ENCODE results near the gene PDIK1L.

Gene PDIK1L

DNA sequence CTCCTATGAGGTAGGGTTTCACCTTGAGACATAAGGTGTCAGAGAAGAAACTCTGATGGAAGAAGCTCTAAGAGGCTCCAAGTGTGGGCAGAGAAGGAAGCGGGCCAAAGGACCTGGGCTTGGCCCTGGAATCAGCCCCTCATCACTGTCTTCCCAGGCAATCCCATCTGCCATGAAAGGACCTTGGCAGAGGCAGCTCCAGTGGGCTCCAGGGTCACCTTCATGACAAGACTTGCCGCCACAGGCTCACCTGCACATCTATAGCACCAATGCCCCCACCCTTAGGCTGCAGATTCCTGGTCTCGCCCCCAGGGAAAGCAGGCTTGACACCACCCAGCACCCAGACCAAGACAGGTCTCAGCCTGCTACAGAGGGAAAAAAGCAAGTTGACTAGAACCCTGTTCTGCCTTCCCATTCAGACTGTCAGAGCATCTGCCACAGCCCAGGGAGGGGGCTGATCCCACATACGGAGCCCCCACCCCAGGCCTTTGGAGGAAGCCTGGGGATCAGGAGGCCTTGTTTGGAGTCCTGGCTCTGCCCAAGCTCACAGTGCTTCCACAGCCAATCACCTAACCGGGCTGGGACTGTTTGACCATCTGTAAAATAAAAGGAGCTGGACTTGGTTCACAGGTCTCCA is 46.8 kb downstream of the PDIK1L start:
- DNase-seq: no peak

DNA sequence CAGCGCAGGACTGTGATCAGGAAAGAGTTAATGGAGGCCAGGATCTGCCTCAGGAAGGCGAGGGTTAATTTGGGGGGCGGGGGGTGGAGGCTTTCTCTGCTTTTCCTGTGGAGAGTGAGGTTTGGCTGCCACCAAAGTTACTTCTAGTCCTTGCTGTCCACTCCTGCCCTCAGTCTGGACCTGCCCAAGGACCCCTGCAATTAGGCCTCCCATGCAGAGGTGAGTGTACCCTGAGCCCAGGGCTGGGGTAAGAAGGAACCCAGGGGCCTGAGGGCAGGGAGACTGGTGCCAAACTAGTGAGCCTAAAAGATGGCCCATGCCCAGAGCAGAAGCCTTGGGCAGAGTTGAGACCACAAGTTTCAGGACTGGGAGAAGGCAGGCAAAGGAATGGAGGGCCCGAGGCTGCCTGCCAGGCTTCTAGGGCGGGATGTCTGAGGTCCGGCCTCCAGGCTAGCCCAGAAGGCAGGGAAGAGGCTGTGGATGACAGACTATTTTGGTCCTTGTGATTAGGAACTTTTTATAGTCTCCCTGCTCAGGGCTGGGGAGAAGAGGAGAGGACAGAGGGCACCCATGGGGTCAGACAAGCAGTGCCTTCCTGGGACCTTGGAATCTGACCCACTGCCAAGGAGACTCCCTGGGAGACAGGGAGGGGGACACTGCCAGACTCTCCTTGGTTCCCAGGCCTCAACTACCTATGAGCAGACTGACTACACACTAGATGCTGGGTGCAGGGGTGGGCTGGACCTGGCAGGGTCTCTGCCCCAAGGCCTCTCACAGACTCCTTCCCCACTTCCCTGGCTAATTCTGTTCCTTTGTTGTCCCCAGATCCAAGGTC is 47.5 kb downstream of the PDIK1L start, which contains the start of gene FAM110D:
TSS of gene FAM110D (plus strand) at position 172 of the 835 bp plus-strand sequence. CDS start 2,213 bp downstream, outside the sequence.
- DNase-seq: no peak

DNA sequence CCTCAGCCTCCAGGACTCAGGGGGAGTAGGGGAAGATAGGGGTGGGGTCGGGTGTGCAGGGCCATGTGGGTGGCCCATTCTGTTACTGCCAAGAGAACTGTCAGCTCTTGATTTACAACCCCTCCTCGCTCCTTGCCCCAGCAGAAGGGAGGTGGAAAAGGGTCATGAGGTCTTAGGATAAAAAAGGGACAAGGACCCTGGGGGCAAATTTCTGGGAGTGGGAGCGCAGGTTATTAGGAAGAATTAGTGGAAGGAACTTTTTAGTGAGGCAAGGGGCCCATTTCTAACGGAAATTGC is 48.1 kb downstream of the PDIK1L start:
- DNase-seq: no peak

DNA sequence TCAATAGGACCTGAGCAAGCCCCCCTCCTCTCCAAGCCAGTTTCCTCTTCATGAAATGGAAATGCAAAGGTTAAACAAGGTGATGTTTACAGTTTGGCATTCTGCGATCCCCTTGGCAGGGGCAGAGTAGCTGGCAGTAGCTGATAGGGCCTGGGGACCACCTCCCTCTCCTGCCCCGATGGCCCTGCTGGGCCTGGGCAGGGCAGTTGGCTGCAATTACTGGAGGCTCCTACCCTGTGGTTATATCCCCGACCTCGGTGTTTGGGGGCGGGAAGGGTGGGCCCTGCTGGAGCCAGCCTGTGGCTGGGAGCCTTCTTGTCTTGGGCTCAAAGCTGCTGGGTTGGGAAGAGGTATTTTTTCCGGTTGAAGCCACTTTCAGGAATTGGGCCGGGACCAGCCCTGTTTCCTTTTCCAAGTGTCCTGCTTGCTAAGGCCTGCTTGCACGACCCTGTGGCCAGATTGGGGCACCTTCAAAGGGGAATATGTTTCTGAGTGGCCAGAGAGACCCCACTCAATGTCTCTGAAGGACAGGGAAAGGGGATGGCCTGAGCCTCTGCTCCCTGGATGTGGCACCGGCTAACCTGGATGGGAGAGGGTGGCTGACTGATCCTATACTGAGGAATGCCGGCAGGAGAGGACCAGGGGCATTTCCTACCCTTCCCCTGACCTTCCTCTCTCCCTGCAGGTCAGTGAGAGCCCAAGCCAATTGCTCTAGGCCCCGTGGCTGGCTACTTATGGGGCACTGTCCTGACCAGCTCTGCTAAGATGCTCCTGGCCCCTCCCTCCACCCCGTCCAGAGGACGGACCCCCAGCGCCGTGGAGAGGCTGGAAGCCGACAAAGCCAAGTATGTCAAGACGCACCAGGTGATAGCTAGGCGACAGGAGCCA is 49.1 kb downstream of the PDIK1L start:
- no peak for DNase-seq

DNA sequence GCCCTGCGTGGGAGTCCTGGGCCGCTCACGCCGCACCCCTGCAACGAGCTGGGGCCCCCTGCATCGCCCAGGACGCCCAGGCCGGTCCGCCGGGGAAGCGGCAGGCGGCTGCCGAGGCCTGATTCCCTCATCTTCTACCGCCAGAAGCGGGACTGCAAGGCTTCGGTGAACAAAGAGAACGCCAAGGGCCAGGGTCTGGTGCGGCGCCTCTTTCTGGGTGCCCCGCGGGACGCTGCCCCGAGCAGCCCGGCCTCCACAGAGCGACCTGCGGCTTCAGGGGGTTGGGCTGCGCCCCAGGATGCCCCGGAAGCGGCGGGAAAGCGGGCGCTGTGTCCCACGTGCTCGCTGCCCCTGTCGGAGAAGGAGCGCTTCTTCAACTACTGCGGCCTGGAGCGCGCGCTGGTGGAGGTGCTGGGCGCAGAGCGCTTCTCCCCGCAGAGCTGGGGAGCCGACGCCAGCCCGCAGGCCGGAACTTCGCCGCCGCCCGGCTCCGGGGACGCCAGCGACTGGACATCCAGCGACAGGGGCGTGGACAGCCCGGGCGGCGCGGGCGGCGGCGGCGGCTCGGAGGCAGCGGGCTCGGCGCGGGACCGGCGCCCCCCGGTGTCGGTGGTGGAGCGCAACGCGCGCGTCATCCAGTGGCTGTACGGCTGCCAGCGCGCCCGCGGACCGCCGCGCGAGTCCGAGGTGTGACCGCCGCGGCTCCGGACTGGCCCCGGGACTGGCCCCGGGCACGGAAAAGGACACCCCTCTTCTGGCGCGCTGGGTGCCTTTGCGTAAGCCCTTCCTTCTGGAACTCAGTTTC is 50.0 kb downstream of the PDIK1L start:
- no peak for DNase-seq

DNA sequence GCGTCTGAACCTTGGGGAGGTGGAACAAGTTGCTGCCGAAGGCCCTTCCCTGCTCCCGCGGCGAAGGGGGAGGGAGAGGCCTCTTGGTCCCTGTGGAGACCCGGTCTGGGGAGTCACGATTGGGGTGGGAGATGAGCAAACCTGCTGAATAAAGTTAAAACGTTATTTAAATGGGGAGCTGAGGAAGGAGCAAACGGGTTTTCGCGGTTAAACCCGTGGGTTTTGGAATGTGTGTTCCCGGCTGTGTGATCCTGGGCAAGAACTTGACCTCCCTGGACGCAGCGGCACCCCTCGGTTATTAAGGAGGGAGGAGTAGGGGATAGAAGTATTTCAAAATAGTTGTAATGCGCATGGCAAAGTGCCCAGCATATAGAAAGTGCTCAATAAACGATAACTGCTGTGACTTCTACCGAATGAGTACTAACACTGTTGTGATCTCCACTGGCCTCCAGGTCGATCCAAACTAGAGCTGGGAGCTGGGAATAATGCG is 50.6 kb downstream of the PDIK1L start:
- DNase-seq: no peak

DNA sequence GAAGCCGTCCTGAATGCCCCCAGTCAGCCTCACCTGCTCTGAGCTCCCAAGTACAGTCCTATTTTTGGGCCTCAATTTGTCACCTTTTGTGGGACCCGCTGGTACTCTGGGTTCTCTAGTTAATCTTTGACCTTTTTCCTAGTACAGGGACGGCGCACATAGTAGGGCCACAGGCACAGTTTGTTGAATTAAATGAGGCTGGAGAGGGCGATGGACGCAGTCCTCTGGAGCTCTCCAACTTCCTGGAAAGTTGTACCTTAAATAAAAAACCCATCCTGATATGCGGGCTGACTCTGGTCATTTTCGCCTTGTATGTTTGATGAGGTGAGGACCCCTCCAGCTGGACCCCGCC is 52.0 kb downstream of the PDIK1L start:
- no peak for DNase-seq

DNA sequence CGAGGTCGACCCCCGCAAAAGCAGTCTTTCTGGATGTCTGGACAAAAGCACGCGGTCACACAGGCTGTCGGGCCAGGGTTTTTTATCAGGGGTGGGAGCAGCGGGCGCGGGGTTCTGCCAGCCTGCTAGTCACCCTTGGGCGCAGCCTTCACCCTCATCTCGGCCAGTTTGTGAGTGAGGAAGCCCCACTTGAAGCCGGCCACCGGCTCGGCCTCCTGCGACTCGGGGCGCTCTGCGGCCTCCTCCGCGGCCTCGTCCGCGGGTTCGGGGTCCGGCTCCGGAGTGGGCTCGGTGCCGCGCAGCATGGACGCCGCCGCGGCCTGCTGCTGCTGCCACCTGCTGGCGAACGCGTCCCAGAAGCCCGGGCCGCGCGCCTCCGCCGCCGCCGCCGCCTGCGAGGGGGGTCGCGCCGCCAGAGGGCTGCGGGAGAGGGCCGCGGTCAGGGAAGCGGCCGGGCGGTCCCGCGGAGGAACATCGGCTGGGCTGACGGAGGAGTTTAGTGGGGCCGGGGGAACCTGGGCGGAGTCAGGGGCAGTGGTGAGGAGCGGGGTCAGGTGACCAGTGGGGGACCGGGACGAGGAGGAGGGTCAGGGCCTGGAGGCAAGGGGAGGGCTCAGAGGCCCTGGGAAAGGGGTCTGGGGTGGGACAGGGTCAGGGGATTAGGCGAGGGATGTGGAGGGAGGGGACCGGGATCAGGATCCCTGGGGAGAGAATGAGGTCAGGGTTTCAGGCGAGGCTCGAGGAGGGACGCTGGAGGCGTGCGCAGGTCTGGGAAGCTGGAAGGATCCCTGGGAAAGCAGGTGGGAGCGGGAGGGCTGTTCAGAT is 52.6 kb downstream of the PDIK1L start:
- DNase-seq: no peak

DNA sequence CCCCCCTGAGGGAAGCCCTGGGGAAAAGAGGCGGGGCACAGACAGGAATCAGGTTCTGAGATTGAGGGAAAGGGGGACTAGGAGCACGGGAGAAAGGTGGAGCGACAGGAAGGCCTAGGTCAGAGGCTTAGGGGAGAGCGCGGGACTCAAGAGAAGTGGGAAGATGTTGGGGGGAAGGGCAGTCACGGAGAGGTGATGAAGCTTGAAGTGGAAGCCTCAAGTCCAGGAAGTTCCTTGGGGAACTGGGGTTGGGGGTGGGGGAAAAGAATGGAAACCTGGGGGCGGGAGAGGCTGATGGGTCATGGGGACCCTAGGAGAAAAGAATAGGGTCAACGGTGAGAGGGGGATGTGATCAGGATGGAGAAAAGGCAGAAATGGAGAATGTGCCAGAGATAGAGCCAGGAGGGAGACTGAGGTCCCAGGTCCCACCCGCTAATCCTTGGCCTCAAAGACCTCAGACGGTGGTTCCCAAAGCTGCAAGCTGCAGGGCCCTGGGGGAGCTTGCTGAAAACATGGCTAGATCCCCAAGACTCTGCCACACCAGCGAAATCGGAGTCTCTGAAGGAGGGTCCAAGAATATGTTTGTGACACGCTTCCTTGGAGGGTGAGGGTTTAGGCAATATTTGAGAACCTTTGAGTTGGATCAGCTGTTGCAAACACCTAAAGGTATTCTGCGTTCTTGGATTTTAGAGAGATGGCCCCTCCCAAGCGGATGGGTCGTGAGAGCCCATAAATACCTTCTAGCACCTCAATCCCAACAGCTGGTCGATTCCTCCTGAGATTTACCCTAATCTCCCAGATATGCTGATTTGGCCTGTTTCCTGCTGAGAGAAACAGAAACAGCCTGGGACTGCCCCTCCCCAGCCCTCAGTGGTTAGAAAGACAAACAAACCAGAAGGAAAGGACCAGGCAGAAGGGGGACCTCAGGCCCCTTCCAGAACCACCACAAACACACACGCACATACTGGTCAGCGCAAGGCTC is 53.5 kb downstream of the PDIK1L start:
- no peak for DNase-seq

DNA sequence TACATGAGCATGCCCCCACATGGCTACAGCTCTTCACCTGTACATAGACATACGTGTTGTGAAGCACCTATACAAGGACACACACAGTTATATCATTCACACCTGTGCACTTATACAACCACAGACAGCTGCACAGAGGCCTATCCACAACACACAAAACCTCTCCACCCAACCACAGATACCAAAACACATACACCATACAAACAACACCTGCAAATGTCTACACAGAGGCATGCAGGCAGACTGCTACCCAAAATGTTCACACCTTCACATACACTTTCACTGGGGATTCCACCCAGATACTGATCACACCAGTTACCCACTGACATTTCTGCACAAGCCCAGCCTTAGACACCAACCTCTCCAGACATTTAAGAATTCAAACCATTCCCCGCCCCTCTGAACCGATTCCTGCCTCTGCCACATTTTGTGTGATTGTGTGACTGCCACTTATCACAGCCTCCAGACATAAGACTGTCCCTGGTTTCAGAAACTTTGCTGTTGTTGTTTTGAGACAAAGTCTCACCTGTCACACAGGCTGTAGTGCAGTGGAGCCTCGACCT is 55.2 kb downstream of the PDIK1L start:
- no peak for DNase-seq

DNA sequence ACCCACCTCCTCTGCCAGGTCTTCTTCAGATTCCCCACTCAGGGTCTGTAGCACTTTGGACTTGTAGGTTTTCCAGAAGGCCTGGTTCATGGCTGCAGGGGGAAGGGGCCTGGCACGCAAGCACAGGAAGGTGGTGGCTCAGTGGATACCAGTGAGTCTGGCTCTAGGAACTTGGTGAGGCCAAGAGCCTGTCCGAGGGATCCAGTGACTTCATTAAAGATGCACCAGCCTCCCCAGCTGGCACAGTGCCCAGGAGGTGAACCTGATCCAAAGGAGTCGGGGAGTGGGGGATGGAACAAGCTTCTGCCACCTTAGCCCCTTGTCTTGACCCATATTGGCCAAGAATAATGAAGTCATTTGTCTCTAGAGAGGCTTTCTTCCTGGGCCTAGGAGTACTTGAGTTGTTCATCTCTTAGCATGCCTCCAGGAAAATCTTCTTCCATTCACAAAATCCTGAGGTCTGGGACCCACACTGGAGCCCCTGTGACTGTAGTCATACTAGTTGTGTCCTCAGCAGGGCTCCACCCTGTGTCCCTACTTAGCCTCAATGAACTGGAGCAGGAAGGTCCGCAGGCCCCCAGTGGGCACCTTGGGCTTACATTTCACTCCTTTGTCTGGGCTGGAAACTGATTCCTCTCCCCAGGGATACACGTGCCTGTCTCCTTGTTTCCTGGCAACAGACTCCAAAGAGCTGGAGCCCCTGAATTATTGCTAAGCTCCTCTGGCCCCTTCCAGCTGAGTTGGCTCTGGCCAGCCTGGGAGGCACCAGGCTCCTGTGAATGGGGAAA is 57.0 kb downstream of the PDIK1L start, which contains the start of gene C1orf232:
TSS of gene C1orf232 (minus strand) at position 554 of the 788 bp plus-strand sequence. CDS start at position 90, 464 bp downstream.
- no peak for DNase-seq

DNA sequence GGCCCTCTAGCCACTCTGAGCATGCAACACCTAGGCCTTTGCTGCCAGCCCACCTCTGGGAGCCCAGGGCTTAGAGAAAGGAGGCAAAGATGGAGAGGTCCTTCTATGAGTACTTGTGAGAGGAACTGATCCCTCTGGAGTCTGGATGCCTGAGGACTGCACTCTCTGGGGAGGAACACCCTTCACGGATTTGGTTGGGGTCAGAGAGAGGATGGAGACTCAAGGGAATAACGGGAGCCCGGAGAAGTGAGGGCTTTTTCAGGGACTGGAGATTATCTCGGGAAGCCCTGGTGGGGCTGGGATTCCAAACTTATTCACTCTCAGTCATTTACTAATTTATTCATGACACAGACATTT is 57.6 kb downstream of the PDIK1L start:
- DNase-seq: no peak

DNA sequence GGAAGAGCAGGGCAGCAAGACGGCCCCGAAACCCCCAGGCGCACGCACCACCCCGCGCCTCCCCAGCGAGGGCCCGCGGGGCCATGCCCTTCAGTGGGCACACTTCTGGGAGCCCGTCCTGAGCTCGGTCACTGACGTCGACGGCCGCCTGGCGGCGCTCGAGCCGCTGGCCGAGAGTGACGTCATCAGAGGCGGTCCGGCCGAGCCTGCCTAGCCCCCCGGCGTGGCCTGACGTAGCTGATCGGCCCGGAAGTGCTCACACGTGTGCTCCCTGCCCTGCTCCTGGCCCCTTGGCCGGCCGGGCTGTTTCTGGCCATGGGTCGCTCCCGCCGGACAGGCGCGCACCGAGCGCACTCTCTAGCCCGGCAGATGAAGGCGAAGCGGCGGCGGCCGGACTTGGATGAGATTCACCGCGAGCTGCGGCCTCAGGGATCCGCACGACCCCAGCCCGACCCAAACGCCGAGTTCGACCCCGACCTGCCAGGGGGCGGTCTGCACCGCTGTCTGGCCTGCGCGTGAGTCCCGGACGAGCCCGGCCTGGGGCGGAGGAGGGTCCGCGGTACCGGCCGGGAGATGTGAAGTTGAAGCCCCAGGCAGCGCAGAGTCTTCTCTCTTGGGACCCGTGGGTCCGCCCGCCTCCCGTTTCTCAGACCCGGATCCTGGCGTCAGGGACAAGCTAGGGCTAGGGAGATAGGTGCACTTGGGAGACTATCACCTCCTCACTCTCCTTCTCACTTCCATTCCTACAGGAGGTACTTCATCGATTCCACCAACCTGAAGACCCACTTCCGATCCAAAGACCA is 58.2 kb downstream of the PDIK1L start, which contains the start of gene ZNF593:
TSS of gene ZNF593 (plus strand) at position 240 of the 803 bp plus-strand sequence. CDS start at position 316, 76 bp downstream.
- DNase-seq: peak; percentile 65

DNA sequence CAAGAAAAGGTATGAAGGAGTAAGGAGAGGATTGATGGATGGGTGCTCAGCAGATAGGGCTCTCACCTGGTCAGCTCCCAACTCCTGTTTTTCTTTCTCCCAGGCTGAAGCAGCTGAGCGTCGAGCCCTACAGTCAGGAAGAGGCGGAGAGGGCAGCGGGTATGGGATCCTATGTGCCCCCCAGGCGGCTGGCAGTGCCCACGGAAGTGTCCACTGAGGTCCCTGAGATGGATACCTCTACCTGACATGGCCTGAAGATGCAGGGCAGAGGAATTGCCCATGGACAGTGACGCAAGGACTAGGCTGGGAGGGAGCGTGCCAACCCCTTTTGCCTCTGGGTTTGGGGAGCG is 58.8 kb downstream of the PDIK1L start:
- no peak for DNase-seq

DNA sequence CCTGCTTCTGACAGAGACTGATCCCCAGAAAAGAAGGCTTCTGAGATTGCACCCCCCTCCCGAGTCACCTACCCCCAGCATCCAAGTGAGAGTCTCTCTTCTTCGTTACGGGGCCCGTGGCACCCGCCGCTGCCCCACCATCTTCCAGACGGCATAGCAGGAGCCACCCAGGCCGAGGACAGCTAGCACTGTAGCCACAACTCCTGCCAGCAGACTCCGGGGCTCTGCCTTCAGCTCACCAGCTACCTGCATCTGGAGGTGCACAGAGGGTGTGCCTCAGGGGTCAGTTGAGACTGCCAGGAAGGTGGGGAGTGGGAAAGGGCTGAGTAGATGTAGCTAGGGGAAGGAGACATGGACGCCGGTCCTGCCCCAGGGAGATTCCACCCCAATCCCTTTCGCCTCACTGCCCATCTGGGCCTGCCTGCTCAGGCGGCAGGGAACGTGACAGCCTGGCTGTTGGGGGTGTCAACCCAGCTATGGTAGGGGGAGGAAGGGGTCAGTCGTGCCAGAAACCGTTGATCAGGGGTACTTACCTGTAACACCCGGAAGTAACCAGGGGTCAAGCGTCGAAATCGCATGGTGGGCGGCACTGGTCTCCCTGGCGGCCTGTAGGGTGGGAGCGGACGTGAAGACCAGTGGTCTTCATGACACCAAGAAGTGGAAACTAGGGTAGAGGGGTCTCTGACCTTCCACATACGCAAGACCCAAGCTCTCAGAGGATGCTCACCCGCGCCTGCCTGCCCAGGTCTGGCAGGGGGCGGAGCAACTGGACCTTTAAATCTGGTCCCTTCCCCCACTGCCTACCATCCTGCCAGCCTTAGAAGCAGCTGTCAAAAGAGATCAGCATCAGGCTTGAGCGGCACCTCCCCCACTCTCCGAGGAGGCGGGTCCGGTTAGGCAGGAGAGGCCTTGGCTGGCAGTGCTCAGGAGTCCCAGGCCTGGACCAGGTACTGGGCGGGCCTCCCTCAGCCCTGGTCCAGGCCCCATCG is 59.8 kb downstream of the PDIK1L start, which contains the start of gene ZNF593OS:
TSS of gene ZNF593OS (minus strand) at position 749 of the 989 bp plus-strand sequence. CDS start at position 578, 171 bp downstream.
- DNase-seq: no peak
